PC-3 (cell line): ENCODE results near the gene ABCC11. TPM values are rescaled to one million over a fixed set of nuclear protein-coding genes. Genes with fewer than 3 reads are reported as not detected.

Experiments used
- ATAC-seq: fragments of 200-7000 bp; cut with Tn5 transposase; 2 replicates; pipeline ENCODE4 v1.9.1; 2020; ENCODE audit warnings: mild to moderate bottlenecking, moderate library complexity
- BruUV-seq: library from RNA; stranded (reverse); fragments of 400-500 nt; replicated peaks from 2 replicates; lab custom pipeline; 2021; lab: Mats Ljungman, UMichigan
- CTCF ChIA-PET: fragments of 300-600 bp; sonication (Branson Sonifier 250); formaldehyde crosslinking; loops from one replicate; lab custom pipeline; 2022; ENCODE audit warnings: antibody characterized with exemption; lab: Charles Lee
- POLR2A ChIA-PET: fragments of 300-600 bp; sonication (Branson Sonifier 250); formaldehyde crosslinking; loops from one replicate; lab custom pipeline; 2022; ENCODE audit warnings: antibody characterized with exemption; ENCODE audit not compliant: unreplicated experiment; lab: Charles Lee
- DNase-seq: peaks from one replicate; pipeline ENCODE4 v3.0.0-alpha.2; 2015
- H2AFZ ChIP-seq: fragments of 300-600 bp; sonication (generic); 2 replicates; pipeline ENCODE4 v1.6.0; 2016; ENCODE audit warnings: antibody characterized with exemption, low read length
- H3F3A ChIP-seq: fragments of 300-600 bp; sonication (generic); one replicate; pipeline ENCODE4 v1.6.0; 2017; ENCODE audit warnings: antibody characterized with exemption, low read length, control low read depth, mild to moderate bottlenecking; ENCODE audit not compliant: unreplicated experiment
- H3K27ac ChIP-seq: fragments of 300-600 bp; sonication (generic); 2 replicates; pipeline ENCODE4 v1.5.1; 2016; ENCODE audit warnings: mild to moderate bottlenecking, low read length
- H3K27me3 ChIP-seq: fragments of 300-600 bp; sonication (generic); 2 replicates; pipeline ENCODE4 v1.6.1; 2016; ENCODE audit warnings: low read length, mixed read lengths
- H3K36me3 ChIP-seq: fragments of 300-600 bp; sonication (generic); 2 replicates; pipeline ENCODE4 v1.6.1; 2016; ENCODE audit warnings: low read depth, mixed run types, low read length, mixed read lengths
- H3K4me1 ChIP-seq: fragments of 300-600 bp; sonication (generic); 2 replicates; pipeline ENCODE4 v1.5.1; 2016; ENCODE audit warnings: low read length; ENCODE audit not compliant: insufficient read depth
- H3K4me2 ChIP-seq: fragments of 300-600 bp; sonication (generic); 2 replicates; pipeline ENCODE4 v1.6.0; 2016; ENCODE audit warnings: low read length
- H3K4me3 ChIP-seq: fragments of 300-600 bp; sonication (generic); 2 replicates; pipeline ENCODE4 v1.5.1; 2016; ENCODE audit warnings: mild to moderate bottlenecking, low read length, mixed read lengths
- H3K79me2 ChIP-seq: fragments of 300-600 bp; sonication (generic); 2 replicates; pipeline ENCODE4 v1.6.1; 2017; ENCODE audit warnings: low read length, mixed read lengths
- H3K9ac ChIP-seq: fragments of 300-600 bp; sonication (generic); 2 replicates; pipeline ENCODE4 v1.6.0; 2016; ENCODE audit warnings: mild to moderate bottlenecking, low read length
- H3K9me2 ChIP-seq: fragments of 300-600 bp; sonication (generic); replicated peaks from 2 replicates; pipeline ENCODE4 v1.6.1; 2016; ENCODE audit warnings: mixed run types, low read length, mixed read lengths
- H3K9me3 ChIP-seq: fragments of 300-600 bp; sonication (generic); 2 replicates; pipeline ENCODE4 v1.6.1; 2016; ENCODE audit warnings: low read length, mixed read lengths
- H4K20me1 ChIP-seq: fragments of 300-600 bp; sonication (generic); 2 replicates; pipeline ENCODE4 v1.6.1; 2016; ENCODE audit warnings: low read length, mixed read lengths
- EZH2 ChIP-seq: fragments of 300-600 bp; sonication (generic); IDR thresholded peaks from one replicate; pipeline ENCODE4 v1.6.1; 2017; ENCODE audit warnings: antibody characterized with exemption, mild to moderate bottlenecking, low read length; ENCODE audit not compliant: unreplicated experiment
- EZH2phosphoT487 ChIP-seq: fragments of 300-600 bp; sonication (generic); IDR thresholded peaks from 2 replicates; pipeline ENCODE4 v1.6.1; 2018; ENCODE audit warnings: mild to moderate bottlenecking, antibody characterized with exemption, low read length, borderline replicate concordance
- intact Hi-C: fragments of 100-400 bp; cut with micrococcal nuclease; formaldehyde crosslinking; loops from 2 replicates; pipeline ENCODE4 v1.9.0; 2023
- total RNA-seq: library from RNA; depleted of rRNA; stranded (reverse); fragments of >200 nt; gene quantifications from 2 replicates; pipeline ENCODE4 v1.2.3, GENCODE V29; 2014
- TF ChIP-seq, protein P1 (sequence below): fragments of 300-600 bp; sonication (generic); conservative IDR thresholded peaks from 2 replicates; pipeline ENCODE4 v1.5.1; 2017; ENCODE audit warnings: antibody characterized with exemption, low read depth, mild to moderate bottlenecking, low read length

The ABCC11 gene
- total RNA-seq, 1 experiment from 2014 or later = 0.26 TPM

GRCh38 chr16:48180868-48181480 lies 66.4 kb downstream of the ABCC11 start:
- H3K4me3 ChIP-seq = no peak overlapping the region
- TF ChIP-seq EZH2 (no peak), EZH2phosphoT487 (no peak)
- TF ChIP-seq, protein P1, sequence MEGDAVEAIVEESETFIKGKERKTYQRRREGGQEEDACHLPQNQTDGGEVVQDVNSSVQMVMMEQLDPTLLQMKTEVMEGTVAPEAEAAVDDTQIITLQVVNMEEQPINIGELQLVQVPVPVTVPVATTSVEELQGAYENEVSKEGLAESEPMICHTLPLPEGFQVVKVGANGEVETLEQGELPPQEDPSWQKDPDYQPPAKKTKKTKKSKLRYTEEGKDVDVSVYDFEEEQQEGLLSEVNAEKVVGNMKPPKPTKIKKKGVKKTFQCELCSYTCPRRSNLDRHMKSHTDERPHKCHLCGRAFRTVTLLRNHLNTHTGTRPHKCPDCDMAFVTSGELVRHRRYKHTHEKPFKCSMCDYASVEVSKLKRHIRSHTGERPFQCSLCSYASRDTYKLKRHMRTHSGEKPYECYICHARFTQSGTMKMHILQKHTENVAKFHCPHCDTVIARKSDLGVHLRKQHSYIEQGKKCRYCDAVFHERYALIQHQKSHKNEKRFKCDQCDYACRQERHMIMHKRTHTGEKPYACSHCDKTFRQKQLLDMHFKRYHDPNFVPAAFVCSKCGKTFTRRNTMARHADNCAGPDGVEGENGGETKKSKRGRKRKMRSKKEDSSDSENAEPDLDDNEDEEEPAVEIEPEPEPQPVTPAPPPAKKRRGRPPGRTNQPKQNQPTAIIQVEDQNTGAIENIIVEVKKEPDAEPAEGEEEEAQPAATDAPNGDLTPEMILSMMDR = no peak
- POLR2A ChIA-PET = no interaction called here
- H3K27ac ChIP-seq = no peak overlapping the region
- no peaks in the 10 kb centered on the region for H3K9me3 ChIP-seq
- H3K36me3 ChIP-seq = no peaks in the 10 kb centered on the region
- H3K9me2 ChIP-seq = no peaks in the 10 kb centered on the region
- H3F3A ChIP-seq = no peaks in the 10 kb centered on the region
- H2AFZ ChIP-seq = no peak overlapping the region
- no peak overlapping the region for H3K9ac ChIP-seq
- DNase-seq (no peak), ATAC-seq (no peak)
- H3K79me2 ChIP-seq = no peaks in the 10 kb centered on the region
- no peaks in the 10 kb centered on the region for H4K20me1 ChIP-seq
- no TSS peak for BruUV-seq
- H3K27me3 ChIP-seq = no peaks in the 10 kb centered on the region
- H3K4me2 ChIP-seq = no peak overlapping the region
- intact Hi-C loops = no loop called here
- CTCF ChIA-PET = no interaction called here
- no peaks in the 10 kb centered on the region for H3K4me1 ChIP-seq

- no peak overlapping the region for H3K4me3 ChIP-seq
- ChIA-PET POLR2A (no interaction called here), CTCF (no interaction called here)
- H3K9ac ChIP-seq = no peak overlapping the region
- TF ChIP-seq, protein P1 = no peak
- no peak for TF ChIP-seq EZH2phosphoT487
- no peak for TF ChIP-seq EZH2
- H3K4me1 ChIP-seq = no peaks in the 10 kb centered on the region
- no peak overlapping the region for H3K27ac ChIP-seq
- H3K9me2 ChIP-seq = no peaks in the 10 kb centered on the region
- H3F3A ChIP-seq = no peaks in the 10 kb centered on the region
- intact Hi-C loops = no loop called here
- no peaks in the 10 kb centered on the region for H3K79me2 ChIP-seq
- no peaks in the 10 kb centered on the region for H3K9me3 ChIP-seq
- ATAC-seq (no peak), DNase-seq (no peak)
- no peak overlapping the region for H3K4me2 ChIP-seq
- BruUV-seq = no TSS peak
- no peaks in the 10 kb centered on the region for H4K20me1 ChIP-seq
- no peak overlapping the region for H2AFZ ChIP-seq
- H3K27me3 ChIP-seq = no peaks in the 10 kb centered on the region
- no peaks in the 10 kb centered on the region for H3K36me3 ChIP-seq
Measured at GRCh38 chr16:48176635-48177408, 70.5 kb downstream of the ABCC11 start.

DNA sequence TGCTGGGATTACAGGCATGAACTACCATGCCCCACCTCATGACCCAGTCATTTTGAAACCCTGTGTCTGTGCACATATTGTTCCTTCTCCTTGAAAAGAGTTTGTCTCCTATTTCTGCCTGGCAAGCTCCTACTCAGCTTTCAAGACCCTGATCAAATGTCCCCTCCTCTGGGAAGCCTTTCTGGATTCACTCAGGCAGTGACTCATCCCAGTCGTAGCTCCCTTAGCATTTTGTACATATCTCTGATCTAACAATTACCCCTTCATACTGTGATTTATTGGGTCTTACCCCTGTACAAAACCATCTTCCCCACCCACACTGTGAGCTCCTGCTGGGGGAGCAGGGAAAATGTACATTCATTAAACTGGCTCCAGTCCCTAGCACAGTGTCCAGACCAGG lies 73.5 kb downstream of the ABCC11 start:
- no peak for DNase-seq
- TF ChIP-seq EZH2phosphoT487 = no peak
- TF ChIP-seq EZH2 = no peak
- TF ChIP-seq, protein P1 = no peak
- Histone ChIP-seq H3K27me3 (no peaks in the 10 kb centered on the region), H3K9me3 (no peaks in the 10 kb centered on the region), H3K9ac (no peak overlapping the region), H3K4me1 (no peaks in the 10 kb centered on the region), H3F3A (no peaks in the 10 kb centered on the region), H3K4me3 (no peak overlapping the region), H3K4me2 (no peak overlapping the region), H2AFZ (no peak overlapping the region), H3K9me2 (no peaks in the 10 kb centered on the region), H3K27ac (no peak overlapping the region), H4K20me1 (no peaks in the 10 kb centered on the region), H3K79me2 (no peaks in the 10 kb centered on the region), H3K36me3 (no peaks in the 10 kb centered on the region)
- ChIA-PET POLR2A (no interaction called here), CTCF (no interaction called here)
- intact Hi-C loops = no loop called here
- no TSS peak for BruUV-seq
- no peak for ATAC-seq
